GM19328 (cell line): Measurements from ENCODE around the gene SLC11A1.

ENCODE experiments used
- ATAC-seq: cut with Tn5 transposase; IDR thresholded peaks from one replicate; pipeline ENCODE4 v1.9.1; 2021; ENCODE audit warnings: mild to moderate bottlenecking, moderate library complexity; ENCODE audit not compliant: unreplicated experiment

Gene SLC11A1

GRCh38 chr2:218366621-218367414 lies 15.3 kb upstream of the SLC11A1 start:
- no peak for ATAC-seq

- ATAC-seq, result peak; percentile 93
Observed at GRCh38 chr2:218367415-218368149, 14.5 kb upstream of the SLC11A1 start.

GRCh38 chr2:218368150-218368528 lies 13.9 kb upstream of the SLC11A1 start:
- ATAC-seq, result no peak

GRCh38 chr2:218368621-218369153 lies 13.4 kb upstream of the SLC11A1 start:
- ATAC-seq, result no peak

- ATAC-seq, result no peak
Observed at GRCh38 chr2:218369330-218369729, 12.7 kb upstream of the SLC11A1 start.

- no peak for ATAC-seq
Observed at GRCh38 chr2:218370410-218371063, 11.5 kb upstream of the SLC11A1 start.

- no peak for ATAC-seq
Observed at GRCh38 chr2:218371983-218372350, 10.1 kb upstream of the SLC11A1 start.

- no peak for ATAC-seq
Observed at GRCh38 chr2:218374795-218375194, 7.3 kb upstream of the SLC11A1 start.

- ATAC-seq, result no peak
Observed at GRCh38 chr2:218375212-218375611, 6.9 kb upstream of the SLC11A1 start.

- ATAC-seq, result no peak
Observed at GRCh38 chr2:218378053-218378452, 4.0 kb upstream of the SLC11A1 start.

- ATAC-seq, result no peak
Observed at GRCh38 chr2:218382785-218383184, 712 bp downstream of the SLC11A1 start.

- ATAC-seq, result no peak
Observed at GRCh38 chr2:218383892-218384519, 1.9 kb downstream of the SLC11A1 start.

GRCh38 chr2:218384975-218385374 lies 2.9 kb downstream of the SLC11A1 start:
- ATAC-seq, result no peak

- no peak for ATAC-seq
Observed at GRCh38 chr2:218386505-218387368, 4.7 kb downstream of the SLC11A1 start.

GRCh38 chr2:218387369-218388194 lies 5.5 kb downstream of the SLC11A1 start:
- no peak for ATAC-seq

GRCh38 chr2:218389333-218390150 lies 7.5 kb downstream of the SLC11A1 start:
- no peak for ATAC-seq

GRCh38 chr2:218391202-218391601 lies 9.1 kb downstream of the SLC11A1 start:
- no peak for ATAC-seq

GRCh38 chr2:218392459-218392858 lies 10.4 kb downstream of the SLC11A1 start:
- ATAC-seq, result no peak
